ENCODE data around the gene MFGE8.

- TF ChIP-seq PATZ1 (CRISPR knock-in tag; IDR thresholded peaks at IDR 0.05; ENCODE audit: borderline replicate concordance) (no peak), ZFP3 (CRISPR knock-in tag; IDR thresholded peaks at IDR 0.05) (no peak), PPARA (CRISPR knock-in tag; IDR thresholded peaks at IDR 0.05; ENCODE audit: borderline replicate concordance) (no peak), ZC3H10 (CRISPR knock-in tag; IDR thresholded peaks at IDR 0.05) (no peak), ARNTL (CRISPR knock-in tag; IDR thresholded peaks at IDR 0.05; ENCODE audit: borderline replicate concordance, low read depth) (no peak)
These were observed 631 bp upstream of the MFGE8 start for GRCh38 chr15:88913850-88914169.

All from SK-N-SH treated with all-trans-retinoic acid at 6 μM for 48 hours (cell line).